ENCODE measurements around the gene BHMT2.

The BHMT2 gene

DNA sequence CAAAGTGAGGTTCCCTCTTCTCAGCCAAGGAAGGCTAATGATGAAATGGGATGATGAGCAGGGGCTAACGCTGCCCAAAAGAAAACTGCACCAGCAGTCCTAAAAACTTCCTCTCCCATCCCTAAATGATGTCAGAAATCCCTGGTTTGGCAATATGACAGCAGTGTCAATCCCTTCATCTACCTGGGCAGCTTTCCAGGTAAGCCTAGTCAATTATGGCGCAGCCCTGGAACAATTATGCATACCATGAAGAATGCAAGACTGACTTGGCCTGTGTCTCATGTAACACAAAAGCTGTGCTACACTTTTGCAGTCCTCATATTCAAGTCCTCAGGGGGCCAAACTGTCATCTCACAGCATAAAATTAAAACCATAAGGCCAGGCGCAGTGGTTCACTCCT is 7.1 kb upstream of the BHMT2 start:
- no peak for DNase-seq (ENCODE audit: low read depth in 2 of 2, low spot score in 1 of 2)

GRCh38 chr5:79070350-79070667 is 742 bp downstream of the BHMT2 start:
- DNase-seq (ENCODE audit: low read depth in 2 of 2, low spot score in 1 of 2) = no peak

DNA sequence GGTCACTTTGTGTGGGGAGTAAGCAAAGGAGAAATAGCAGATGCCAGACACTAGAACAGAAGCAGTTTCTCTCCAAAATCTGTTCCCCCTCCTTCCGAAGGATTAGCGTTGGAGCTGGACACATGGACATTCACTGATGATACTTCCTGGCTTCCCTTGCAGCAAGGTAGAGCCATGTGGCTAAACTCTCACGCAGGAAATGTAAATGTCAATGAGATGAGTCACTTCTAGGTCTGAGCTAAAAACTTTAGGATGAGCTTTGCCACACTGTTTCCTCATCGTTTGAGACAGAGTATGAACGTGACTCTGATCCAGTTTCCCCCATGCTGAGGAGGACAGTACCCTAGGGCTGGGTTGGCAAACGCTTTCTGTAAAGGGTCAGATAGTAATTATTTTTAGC is 5.1 kb downstream of the BHMT2 start:
- no peak for DNase-seq (ENCODE audit: low read depth in 2 of 2, low spot score in 1 of 2)

DNA sequence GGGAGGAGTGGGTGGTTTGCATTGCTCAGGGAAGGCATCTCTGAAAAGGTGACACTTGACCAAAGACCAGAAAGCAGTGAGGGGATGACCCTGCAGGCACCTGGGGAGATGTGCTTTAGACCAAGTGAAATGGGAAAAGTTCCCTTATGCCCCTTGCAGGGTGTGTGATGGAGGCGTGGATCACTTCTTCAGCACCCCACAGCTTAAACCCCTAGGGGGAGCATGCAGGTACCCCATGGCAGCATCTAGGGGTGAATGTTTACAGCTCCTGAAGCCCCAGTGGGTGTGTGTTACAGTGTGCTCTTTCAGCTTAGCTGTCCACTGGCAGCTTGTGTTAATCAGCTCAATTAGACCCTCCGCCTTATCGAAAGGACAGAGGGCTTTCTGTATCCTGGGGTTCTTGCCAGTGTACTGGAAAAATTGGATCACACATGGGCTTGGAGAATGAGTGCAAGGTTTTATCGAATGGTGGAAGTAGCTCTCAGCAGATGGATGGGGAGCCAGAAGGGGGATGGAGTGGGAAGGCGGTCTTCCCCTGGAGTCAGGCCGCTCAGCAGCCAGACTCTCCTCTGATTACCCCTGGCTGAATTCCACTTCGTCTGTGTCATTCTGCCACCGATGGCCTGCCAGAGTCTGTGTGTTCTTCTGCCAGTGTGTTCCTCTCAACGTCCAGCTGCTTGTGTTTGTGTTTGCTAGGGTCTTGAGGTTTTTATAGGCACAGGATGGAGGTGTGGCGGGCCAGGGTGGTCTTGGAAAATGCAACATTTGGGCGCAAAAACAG is 6.3 kb downstream of the BHMT2 start:
- no peak for DNase-seq (ENCODE audit: low read depth in 2 of 2, low spot score in 1 of 2)

DNA sequence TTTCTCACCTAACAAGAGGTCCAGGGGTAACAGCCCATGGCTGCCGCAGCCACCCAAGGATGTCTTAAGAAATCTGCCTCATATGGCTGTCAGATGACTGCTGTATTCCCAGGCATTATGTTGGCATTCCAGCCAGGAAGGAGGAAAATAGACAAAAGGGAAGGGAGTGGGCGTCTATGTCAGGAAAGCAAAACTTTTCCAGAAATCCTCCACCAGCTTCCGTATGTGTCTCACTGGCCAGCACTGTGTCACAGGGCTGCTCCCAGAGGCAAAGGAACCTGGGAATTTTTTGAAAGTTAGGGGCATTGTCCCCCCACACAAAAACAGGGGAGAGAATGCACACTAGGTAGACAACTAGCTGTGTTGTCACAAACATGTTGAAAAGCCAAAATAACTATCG is 7.3 kb downstream of the BHMT2 start:
- no peak for DNase-seq (ENCODE audit: low read depth in 2 of 2, low spot score in 1 of 2)

DNA sequence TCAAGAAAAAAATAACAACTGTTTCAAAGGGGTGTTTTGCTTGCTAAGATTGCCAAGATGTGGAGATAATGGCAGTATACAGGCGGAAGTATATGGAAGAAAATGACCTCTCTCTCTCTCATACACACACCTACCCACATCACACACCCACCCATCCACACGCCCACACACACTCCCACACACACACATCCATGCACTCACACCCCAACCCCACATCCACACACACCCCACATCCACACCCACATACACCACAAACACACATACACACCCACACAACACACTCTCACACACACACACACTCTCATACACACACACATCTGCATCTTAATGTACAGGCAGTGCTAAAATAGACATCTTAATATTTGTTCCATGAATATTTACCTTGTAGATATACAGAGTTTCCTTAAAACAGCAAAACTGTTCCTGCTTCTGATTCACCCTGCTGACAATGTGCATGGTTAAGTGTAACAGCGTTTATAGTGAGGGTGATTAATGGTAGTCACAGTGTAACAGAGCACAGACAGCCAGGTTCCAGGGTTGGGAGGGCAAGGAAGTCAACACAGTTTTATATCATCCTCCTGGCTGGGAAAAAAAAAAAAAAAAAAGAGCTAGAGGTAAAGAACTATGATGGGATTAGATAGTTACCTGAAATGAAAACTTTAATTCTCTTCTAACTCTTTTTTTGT is 8.3 kb downstream of the BHMT2 start:
- DNase-seq (ENCODE audit: low read depth in 2 of 2, low spot score in 1 of 2) = no peak

DNA sequence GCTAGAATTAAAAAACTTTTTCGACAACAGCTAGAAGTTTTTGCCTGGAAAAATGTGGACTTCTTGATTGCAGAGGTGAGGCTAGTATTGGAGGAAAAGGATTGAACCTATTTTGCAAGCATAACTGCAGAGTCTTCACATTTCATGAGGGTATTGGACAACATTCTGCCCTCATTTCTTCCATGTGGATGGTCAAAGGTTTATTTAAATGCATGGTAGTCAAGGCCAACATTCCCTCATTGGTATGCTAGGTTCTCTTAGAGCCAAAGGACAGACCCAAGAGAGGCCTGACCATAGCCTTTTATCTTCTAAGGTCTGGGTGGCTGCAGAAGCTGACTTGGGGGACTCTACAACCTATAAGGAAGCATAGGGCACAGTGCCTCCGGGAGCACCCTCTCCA is 11.2 kb downstream of the BHMT2 start:
- DNase-seq (ENCODE audit: low read depth in 2 of 2, low spot score in 1 of 2) = no peak

- no peak for DNase-seq (ENCODE audit: low read depth in 2 of 2, low spot score in 1 of 2)
Observed at GRCh38 chr5:79081779-79082178, 12.2 kb downstream of the BHMT2 start.

DNA sequence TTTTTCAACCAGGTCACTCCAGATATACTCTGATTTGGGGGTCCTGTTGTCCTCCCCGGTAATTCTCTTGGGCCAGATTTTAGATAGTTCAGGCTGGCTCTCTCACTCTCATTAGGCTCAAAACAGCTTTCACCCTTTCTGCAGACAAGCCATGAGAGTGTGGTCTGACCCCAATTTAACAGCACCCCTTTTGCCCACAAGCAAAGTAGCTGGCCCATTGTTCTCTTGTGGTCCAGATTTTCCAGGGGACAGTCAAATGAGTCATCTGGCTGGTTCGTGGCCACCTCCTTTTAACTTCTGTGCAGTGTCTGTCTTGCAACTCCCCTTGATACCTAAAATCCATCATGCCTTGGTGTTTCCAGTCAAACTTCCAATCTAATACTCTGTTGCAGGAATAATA is 16.5 kb downstream of the BHMT2 start:
- DNase-seq (ENCODE audit: low read depth in 2 of 2, low spot score in 1 of 2) = no peak

- DNase-seq (ENCODE audit: low read depth in 2 of 2, low spot score in 1 of 2) = no peak
Observed at GRCh38 chr5:79088507-79088906, 18.9 kb downstream of the BHMT2 start.

- DNase-seq (ENCODE audit: low read depth in 2 of 2, low spot score in 1 of 2) = no peak
Observed at GRCh38 chr5:79091064-79091463, 21.5 kb downstream of the BHMT2 start.

GRCh38 chr5:79093762-79094161 is 24.2 kb downstream of the BHMT2 start:
- no peak for DNase-seq (ENCODE audit: low read depth in 2 of 2, low spot score in 1 of 2)

DNA sequence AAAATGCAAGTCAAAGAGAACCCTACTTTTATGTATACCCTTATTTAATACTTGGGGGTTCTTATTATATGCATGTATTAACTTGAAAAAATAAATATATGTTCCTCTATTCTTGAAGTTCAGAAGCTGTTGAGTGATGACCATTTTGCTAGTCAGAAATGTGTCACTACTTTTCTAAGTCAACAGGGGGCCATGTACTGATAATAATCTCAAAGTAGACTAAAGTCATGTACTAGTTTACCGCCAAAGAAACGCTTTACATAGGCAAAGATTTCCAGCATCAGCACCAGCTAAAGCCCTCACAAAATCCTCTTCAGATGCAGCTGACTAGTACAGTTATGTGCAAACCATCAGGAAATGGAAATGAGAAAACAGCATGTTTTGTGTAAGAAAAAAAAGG is 36.3 kb downstream of the BHMT2 start:
- DNase-seq (ENCODE audit: low read depth in 2 of 2, low spot score in 1 of 2) = no peak

- no peak for DNase-seq (ENCODE audit: low read depth in 2 of 2, low spot score in 1 of 2)
Observed at GRCh38 chr5:79107020-79107796, 37.6 kb downstream of the BHMT2 start.

- no peak for DNase-seq (ENCODE audit: low read depth in 2 of 2, low spot score in 1 of 2)
Observed at GRCh38 chr5:79108086-79108485, 38.5 kb downstream of the BHMT2 start.

DNA sequence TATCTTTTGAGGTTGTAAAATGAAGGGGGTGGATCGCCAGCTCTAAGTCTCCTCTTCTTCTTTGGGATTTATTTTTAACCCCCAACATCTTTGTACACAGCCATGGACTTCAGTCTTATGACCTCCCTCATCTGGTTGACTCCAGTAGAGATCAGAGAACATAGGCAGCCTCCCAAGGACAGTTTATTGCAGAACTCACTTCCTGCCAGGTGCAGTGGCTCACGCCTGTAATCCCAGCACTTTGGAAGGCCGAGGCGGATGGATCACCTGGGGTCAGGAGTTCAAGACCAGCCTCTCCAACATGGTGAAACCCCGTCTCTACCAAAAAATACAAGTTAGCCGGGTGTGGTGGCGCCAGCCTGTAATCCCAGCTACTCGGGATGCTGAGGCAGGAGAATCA is 39.2 kb downstream of the BHMT2 start:
- DNase-seq (ENCODE audit: low read depth in 2 of 2, low spot score in 1 of 2) = no peak

DNA sequence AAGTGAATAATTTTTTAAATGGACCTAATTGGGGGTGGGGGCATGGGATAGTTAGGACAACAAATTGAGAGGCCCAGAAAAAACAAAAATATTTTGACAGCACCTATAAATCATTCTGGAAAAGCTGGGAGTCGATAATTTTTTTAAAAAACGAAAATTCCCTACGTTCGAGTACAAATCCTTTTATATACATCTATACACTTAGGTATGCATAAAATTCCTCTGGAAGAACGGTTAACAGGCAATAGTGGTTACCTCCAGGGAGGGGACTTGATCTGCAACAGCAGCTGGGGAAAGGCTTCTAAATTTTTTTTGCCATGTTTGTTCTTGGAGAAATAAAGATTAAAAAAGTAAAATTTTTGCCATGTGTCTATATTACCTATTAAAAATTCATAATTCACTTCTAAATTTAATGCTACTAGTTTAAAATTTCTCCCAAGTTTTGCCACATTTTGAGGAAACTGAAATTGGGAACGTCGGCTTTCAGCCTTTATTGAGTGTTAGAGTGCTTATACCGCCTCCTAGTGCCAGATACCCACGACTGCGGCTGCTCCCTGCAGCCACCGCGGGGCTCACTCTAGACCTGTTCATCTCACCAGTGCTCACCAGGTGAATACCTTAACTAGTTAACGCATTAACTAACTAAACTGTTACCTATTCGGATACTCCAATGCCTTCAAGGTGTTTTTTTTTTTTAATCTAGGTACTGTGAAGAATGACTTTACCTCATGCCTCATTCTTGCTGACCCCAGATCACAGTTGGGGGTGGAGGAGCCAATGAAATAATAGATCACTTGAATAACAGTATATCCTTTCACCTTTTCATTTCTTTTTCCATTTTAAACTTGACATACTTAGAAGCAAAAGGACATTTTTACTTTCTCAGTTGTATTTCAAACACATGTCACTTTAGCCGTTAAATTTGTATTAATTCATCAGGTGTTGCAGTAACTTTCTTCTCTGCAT is 40.2 kb downstream of the BHMT2 start:
- DNase-seq (ENCODE audit: low read depth in 2 of 2, low spot score in 1 of 2) = no peak

GRCh38 chr5:79111387-79111959 is 41.9 kb downstream of the BHMT2 start, which contains the start of gene BHMT:
TSS of gene BHMT (plus strand) at chr5:79111809. CDS start at chr5:79111886, 77 bp downstream.
- DNase-seq (ENCODE audit: low read depth in 2 of 2, low spot score in 1 of 2) = no peak

DNA sequence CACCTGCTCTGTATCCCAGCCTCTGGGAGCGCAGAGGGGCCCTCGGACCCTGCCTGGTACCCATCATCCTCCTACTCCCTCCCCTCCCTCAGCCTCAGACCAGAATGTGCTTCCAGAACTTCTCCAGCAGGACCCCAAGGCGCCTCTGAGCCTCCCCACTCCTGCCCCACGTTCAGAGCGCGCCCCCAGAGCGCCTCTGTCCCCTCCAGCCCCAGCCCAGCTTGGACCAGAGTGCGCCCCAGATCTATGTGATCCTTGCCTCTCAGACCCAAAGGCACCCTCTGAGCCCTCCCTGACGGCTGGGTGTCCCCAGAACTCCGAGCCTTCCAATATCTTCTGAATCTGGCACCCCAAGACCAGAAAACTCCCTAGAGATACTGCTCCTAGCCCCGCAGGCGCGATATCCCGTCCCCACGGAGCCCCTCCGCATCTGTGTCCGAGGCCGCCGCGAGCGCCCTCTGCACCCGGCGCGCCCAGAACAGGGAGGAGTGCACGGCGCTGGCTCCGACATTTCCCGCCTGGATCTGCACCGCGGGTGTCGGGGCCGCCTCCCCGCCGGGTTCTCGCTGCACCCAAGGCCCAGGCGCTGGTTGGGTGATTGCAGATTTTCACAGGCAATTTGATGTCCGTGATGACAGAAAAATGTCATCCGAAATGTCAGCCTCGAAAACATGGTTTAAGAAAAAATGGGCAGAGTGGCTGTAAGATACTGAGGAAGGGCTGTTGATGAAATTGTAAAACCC is 42.6 kb downstream of the BHMT2 start:
- no peak for DNase-seq (ENCODE audit: low read depth in 2 of 2, low spot score in 1 of 2)

- no peak for DNase-seq (ENCODE audit: low read depth in 2 of 2, low spot score in 1 of 2)
Observed at GRCh38 chr5:79112703-79113058, 43.1 kb downstream of the BHMT2 start.

Measured in stimulated activated CD8-positive, alpha-beta memory T cell treated with anti-CD3 and anti-CD28 coated beads, Interleukin-4, amount 100 ng/mL, for 1 hour (primary cell).